ENCODE results near the gene CPA1. TPM values are rescaled to one million over a fixed set of nuclear protein-coding genes. Genes with fewer than 3 reads are reported as not detected.

The CPA1 gene
- total RNA-seq, 1 experiment from 2014 or later, result not detected

DNA sequence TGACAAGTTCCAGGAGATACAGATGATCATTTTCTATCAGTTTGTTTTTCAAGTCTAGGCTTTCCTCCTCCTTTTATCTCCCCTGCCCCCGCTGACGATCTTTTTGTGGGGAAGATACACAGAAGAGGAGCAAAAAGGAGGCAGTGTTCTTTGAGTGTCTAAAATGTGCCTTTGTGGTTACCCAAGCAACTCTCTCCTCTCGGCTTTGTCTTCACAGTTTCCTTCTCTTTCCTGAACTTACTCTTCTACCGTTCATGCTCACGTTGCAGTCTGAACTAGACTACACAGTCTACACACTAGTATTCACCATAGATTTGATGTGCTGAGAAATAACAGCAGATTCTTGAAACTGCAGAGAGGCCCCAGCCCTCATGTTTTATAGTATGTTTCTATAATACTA lies 36.9 kb downstream of the CPA1 start:
- Histone ChIP-seq H3K4ac (ENCODE audit: low read depth, low read length) (no peak overlapping the region), H3T11ph (ENCODE audit: low read length) (no peak overlapping the region), H3K18ac (ENCODE audit: insufficient read length, low read depth, low read length) (no peak overlapping the region), H3K4me2 (ENCODE audit: insufficient read depth, insufficient read length, low read length) (no peak overlapping the region), H2BK5ac (ENCODE audit: insufficient read length, low read length) (no peak overlapping the region), H3K14ac (ENCODE audit: insufficient read depth, low read length) (no peak overlapping the region), H3K27me3 (ENCODE audit: insufficient read depth, low read length) (no peaks in the 10 kb centered on the region), H2AK5ac (ENCODE audit: insufficient read length, low read length) (no peak overlapping the region), H2BK120ac (ENCODE audit: low read depth, low read length, poor library complexity, severe bottlenecking) (no peak overlapping the region), H3K23me2 (ENCODE audit: insufficient read length, low read depth, low read length, poor library complexity, severe bottlenecking) (no peaks in the 10 kb centered on the region), H4K8ac (replicated peaks; ENCODE audit: insufficient read length, low read depth, low read length) (no peak overlapping the region), H3K27ac (ENCODE audit: insufficient read length, low read depth, low read length) (no peak overlapping the region), H2BK12ac (ENCODE audit: insufficient read length, low read depth, low read length) (no peak overlapping the region), H3K79me1 (ENCODE audit: insufficient read depth, low read depth, low read length, poor library complexity, severe bottlenecking) (no peaks in the 10 kb centered on the region), H4K91ac (ENCODE audit: insufficient read length, low read depth, low read length) (no peak overlapping the region), H3K79me2 (ENCODE audit: insufficient read depth, low read length) (no peaks in the 10 kb centered on the region), H2BK15ac (ENCODE audit: low read depth, low read length) (no peak overlapping the region), H2AFZ (ENCODE audit: low read length) (no peak overlapping the region), H3K9ac (ENCODE audit: extremely low read depth, insufficient read length, low read length) (no peak overlapping the region), H3K4me1 (ENCODE audit: insufficient read depth, low read length) (no peaks in the 10 kb centered on the region), H3K23ac (ENCODE audit: insufficient read length, low read depth, low read length) (no peak overlapping the region), H4K5ac (ENCODE audit: insufficient read length, low read depth, low read length) (no peak overlapping the region), H3K9me3 (ENCODE audit: control insufficient read depth, low read depth, low read length) (no peaks in the 10 kb centered on the region), H2BK20ac (ENCODE audit: low read depth, low read length, poor library complexity, severe bottlenecking) (no peak overlapping the region), H4K20me1 (ENCODE audit: control insufficient read depth, insufficient read depth, insufficient read length) (no peaks in the 10 kb centered on the region), H3K56ac (ENCODE audit: insufficient read length, low read depth, low read length) (no peak overlapping the region)
- H3K27me3 Mint-ChIP-seq (ENCODE audit: low read depth), result no peaks in the 10 kb centered on the region
- no peaks in the 10 kb centered on the region for H3K9me3 Mint-ChIP-seq
- H3K36me3 Mint-ChIP-seq (ENCODE audit: insufficient read depth in 1 of 3, low read depth in 3 of 3), result no peaks in the 10 kb centered on the region
- no peak overlapping the region for H3K4me3 Mint-ChIP-seq
- H3K27ac Mint-ChIP-seq, result peak overlapping the region in 1 of 3 experiments; percentile 27; a peak in 1 of 7 replicates
- no peak for DNase-seq
- no CpG with 5 or more reads among the region's 5 CpGs for WGBS (ENCODE audit: extremely low coverage, insufficient read length, low lambda C conversion rate)
- TF ChIP-seq, protein P1, sequence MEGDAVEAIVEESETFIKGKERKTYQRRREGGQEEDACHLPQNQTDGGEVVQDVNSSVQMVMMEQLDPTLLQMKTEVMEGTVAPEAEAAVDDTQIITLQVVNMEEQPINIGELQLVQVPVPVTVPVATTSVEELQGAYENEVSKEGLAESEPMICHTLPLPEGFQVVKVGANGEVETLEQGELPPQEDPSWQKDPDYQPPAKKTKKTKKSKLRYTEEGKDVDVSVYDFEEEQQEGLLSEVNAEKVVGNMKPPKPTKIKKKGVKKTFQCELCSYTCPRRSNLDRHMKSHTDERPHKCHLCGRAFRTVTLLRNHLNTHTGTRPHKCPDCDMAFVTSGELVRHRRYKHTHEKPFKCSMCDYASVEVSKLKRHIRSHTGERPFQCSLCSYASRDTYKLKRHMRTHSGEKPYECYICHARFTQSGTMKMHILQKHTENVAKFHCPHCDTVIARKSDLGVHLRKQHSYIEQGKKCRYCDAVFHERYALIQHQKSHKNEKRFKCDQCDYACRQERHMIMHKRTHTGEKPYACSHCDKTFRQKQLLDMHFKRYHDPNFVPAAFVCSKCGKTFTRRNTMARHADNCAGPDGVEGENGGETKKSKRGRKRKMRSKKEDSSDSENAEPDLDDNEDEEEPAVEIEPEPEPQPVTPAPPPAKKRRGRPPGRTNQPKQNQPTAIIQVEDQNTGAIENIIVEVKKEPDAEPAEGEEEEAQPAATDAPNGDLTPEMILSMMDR (conservative IDR thresholded peaks at IDR 0.05), result no peak
- H3K4me1 Mint-ChIP-seq, result peaks cover 20 to 33% of the 10 kb centered on the region in 2 experiments
